Iris pigment epithelial cell (primary cell): ENCODE measurements around the gene AKIRIN1.

ENCODE experiments used
- DNase-seq: peaks from one replicate; pipeline ENCODE4 v3.0.0-alpha.2; 2011; ENCODE audit warnings: low read depth

Gene AKIRIN1

DNA sequence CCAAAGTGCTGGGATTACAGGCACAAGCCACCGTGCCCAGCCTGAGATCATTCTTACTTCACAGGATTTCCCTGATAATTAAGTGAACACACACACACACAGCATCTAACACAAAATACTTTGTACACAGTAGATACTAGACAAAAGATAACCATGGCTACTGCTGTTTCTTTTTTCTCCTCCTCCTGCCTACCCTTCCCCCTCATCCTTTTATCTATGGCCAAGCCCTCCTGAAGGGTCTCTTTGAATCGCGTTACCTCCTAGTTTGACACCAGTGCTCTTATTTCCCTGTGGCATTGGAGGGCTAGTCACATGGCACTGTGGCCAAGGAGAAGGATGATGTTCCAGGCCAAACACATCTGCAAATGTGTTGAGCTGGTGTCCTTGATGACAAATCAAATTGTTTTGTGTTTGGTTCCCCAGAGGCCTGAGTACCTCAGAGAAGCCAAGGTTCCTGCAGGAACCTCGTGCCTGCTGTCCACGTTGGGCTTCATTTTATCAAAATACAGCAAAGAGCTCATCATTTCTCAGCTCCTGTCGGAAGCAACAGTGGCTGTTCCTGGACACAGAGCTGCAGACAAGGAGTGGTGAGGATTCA is 55.6 kb downstream of the AKIRIN1 start:
- DNase-seq: peak; percentile 17

DNA sequence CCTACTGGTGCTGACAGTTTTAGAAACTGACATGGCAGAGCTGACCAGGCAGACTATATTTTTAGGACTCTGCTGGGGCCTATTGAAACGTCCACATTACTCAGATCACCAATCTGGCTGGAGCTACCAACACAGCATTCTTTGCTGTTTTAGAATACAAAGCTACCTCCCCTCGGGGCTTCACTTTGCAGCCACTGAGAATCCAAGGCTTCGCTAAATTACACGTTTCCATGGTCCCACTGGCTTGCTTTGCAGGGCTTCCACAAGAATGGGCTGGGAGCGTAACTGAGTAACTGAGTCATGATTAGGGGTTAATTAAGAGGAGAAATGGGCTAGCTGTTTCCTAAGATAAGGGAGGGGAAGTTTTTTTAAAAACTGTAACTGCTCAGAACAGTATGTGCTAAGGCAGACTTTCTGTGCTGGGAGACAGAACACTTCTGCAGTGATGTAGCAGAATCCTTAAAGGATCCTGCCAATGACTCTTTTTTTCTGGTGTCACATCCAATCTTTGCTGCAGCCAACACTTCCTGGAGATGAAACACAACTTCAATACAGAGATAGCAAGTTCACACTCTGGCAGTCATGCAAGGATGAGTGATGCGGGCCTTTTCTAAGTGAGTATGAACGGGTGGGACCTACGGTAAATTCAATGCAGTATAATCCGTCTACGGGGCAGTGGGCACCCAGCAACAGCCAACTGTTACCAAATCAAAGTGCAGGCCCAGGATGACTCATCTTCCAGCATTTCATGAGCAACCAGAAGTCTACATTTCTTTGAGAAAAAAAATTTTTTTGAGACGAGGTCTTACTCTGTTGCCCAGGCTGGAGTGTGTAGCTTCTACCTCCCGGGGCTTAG is 56.5 kb downstream of the AKIRIN1 start:
- peak; percentile 98 for DNase-seq

DNA sequence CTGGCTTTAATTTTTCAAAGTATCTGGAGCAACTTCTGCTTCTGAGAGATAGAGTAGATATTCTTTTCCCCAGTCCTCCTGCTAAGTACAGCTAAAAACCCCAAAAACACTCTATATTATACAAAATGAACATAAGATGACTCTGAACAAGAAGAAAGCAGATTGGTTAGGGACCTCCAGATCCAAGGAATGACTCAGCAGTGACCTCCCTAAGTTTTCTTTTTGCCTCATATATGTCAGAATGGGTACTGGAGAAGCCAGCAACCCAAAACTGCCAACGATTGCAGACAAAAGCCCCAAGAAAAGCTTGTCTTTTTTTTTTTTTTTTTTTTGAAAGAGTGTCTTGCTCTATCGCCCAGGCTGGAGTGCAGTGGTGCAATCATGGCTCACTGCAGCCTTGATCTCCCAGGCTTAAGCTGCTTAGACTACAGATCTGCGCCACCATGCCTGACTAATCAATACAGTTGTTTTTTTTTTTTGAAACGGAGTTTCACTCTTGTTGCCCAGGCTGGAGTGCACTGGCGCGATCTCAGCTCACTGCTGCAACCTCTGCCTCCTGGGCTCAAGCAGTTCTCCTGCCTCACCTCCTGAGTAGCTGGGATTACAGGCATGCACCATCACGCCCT is 57.8 kb downstream of the AKIRIN1 start:
- peak; percentile 30 for DNase-seq

DNA sequence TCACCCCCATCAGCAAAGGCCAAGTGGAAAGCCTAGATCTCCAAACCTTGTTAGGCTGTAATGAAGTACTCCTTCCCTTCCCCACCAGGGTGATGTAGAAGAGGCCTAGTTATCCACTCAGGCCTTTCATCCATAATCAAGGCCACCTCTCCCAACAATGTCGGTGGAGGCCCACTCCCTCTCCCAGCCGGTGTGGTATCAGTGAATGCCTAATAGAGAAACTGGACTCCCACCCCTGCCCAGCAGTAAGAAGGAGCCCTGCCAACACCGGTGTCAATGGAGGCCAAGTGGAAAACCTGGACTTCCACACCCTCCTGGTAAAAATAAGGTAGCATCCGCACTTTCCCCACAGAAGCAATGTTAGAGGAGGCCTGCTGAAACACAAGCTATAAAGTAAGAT is 58.9 kb downstream of the AKIRIN1 start:
- no peak for DNase-seq

DNA sequence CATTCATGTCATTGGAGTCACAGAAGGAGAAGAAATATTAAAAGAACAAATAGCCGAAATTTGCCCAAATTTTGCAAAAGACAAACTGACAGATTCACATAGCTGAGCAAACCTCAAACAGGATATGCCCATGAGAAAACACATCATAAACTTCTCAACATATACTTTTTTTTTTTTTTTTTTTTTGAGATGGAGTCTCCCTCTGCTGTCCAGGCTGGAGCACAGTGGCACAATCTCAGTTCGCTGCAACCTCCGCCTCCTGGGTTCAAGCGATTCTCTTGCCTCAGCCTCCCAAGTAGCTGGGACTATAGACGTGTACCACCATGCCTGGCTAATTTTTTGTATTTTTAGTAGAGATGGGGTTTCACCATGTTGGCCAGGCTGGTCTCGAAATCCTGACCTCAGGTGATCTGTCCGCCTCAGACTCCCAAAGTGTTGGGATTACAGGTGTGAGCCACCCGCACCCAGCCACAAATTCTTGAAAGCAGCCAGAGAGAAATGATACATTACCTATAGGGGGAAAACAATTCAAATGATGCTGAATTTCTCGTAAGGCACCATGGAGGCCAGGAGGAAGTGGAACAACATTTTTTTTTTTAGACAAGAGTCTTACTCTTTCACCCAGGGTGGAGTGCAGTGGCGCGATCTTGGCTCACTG is 60.2 kb downstream of the AKIRIN1 start:
- DNase-seq: peak; percentile 11

DNA sequence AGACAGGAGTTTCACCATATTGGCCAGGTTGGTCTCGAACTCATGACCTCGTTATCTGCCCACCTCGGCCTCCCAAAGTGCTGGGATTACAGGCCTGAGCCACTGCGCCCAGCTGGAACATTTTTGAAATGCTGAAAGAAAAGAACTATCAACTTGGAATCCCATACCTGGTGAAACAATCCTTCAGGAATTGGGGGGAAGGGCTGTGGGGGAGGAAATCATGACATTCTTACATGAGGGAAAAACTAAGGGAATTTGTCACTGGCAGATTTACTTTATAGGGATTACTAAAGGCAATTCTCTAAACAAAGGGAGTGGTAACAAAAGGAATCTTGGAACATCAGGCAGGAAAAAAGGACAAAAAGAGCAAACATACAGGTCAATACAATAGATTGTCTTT is 60.9 kb downstream of the AKIRIN1 start:
- no peak for DNase-seq

DNA sequence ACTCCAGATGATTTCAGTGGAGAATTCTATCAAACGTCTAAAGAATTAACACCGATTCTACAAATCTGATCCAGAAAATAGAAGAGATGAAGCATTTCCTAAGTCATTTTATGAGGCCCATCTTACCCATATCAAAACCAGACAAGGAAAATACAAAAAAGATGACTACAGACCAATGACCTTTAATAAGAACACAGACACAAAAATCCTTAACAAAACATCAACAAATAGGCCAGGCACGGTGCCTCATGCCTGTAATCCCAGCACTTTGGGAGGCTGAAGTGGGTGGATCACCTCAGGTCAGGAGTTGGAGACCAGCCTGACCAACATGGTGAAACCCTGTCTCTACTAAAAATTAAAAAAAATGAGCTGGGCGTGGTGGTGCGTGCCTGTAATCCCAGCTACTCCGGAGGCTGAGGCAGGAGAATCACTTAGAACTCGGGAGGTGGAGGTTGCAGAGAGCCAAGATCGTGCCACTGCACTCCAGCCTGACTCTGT is 64.2 kb downstream of the AKIRIN1 start:
- DNase-seq: peak; percentile 14
